HCT116 (cell line): Measurements from ENCODE around the gene MARS1. TPM values are rescaled to one million over a fixed set of nuclear protein-coding genes. Genes with fewer than 3 reads are reported as not detected.

ENCODE experiments used
- ATAC-seq: fragments of 200-7000 bp; cut with Tn5 transposase; 2 replicates; pipeline ENCODE4 v1.9.1; 2020; ENCODE audit warnings: mild to moderate bottlenecking, moderate library complexity
- BruUV-seq: library from RNA; stranded (reverse); fragments of 400-500 nt; replicated peaks from 2 replicates; lab custom pipeline; 2021; lab: Mats Ljungman, UMichigan
- CTCF ChIA-PET: fragments of 300-600 bp; sonication (Branson Sonifier 250); formaldehyde crosslinking; loops from one replicate; lab custom pipeline; 2021; ENCODE audit warnings: antibody characterized with exemption; lab: Charles Lee
- POLR2A ChIA-PET: fragments of 300-600, 350-600 bp; sonication (Branson Sonifier 250); formaldehyde crosslinking; loops from one replicate; lab custom pipeline; 2021; ENCODE audit warnings: antibody characterized with exemption; lab: Charles Lee
- RAD21 ChIA-PET, 2 experiments: fragments of 300-600 bp; sonication (Branson Sonifier 250); formaldehyde crosslinking; loops; one replicate each; lab custom pipeline; 2023; ENCODE audit warnings: low total read pairs in 2 of 2; ENCODE audit not compliant: uncharacterized antibody in 2 of 2, unreplicated experiment in 2 of 2, low non-redundant PET in 1 of 2; lab: Charles Lee
- DNase-seq: peaks from one replicate; pipeline ENCODE4 v3.0.0-alpha.2; 2010; ENCODE audit warnings: low read depth, low spot score
- H2AFZ ChIP-seq: fragments of 200-600 bp; shearing (Covaris generic), sonication (generic); 2 replicates; pipeline ENCODE4 v1.6.1; 2017; ENCODE audit warnings: low read depth, mixed run types, mixed read lengths, antibody characterized with exemption, low read length; ENCODE audit not compliant: poor library complexity, severe bottlenecking
- H3K27ac ChIP-seq: 2 replicates; pipeline ENCODE4 v1.5.1; 2012; ENCODE audit warnings: low read depth, low read length
- H3K27me3 ChIP-seq: fragments of 200-600 bp; sonication (generic); 2 replicates; pipeline ENCODE4 v1.6.1; 2016; ENCODE audit warnings: mixed run types, low read length, mixed read lengths; ENCODE audit not compliant: insufficient read depth
- H3K36me3 ChIP-seq, 2 experiments: fragments of 200-500 bp in 1 of 2; fragments of 200-600 bp in 1 of 2; sonication (Bioruptor generic) in 1 of 2; sonication (generic) in 1 of 2; 2 replicates each; pipeline versions ENCODE4 v1.5.1 to v1.6.1; 2014 to 2016; ENCODE audit warnings: low read length in 2 of 2, inconsistent platforms in 1 of 2, mixed read lengths in 1 of 2, mixed run types in 1 of 2; ENCODE audit not compliant: insufficient read depth in 2 of 2, control insufficient read depth in 1 of 2
- H3K4me1 ChIP-seq, 2 experiments: fragments of 200-600 bp in 1 of 2; sonication (generic) in 1 of 2; 2 replicates each; pipeline versions ENCODE4 v1.5.1 to v1.6.1; 2012 to 2017; ENCODE audit warnings: low read length in 2 of 2, inconsistent platforms in 1 of 2, mild to moderate bottlenecking in 1 of 2, mixed read lengths in 1 of 2, mixed run types in 1 of 2, moderate library complexity in 1 of 2; ENCODE audit not compliant: insufficient read depth in 2 of 2, control insufficient read depth in 1 of 2
- H3K4me2 ChIP-seq: fragments of 200-600 bp; sonication (generic); 2 replicates; pipeline ENCODE4 v1.6.1; 2017; ENCODE audit warnings: mixed run types, low read length, mixed read lengths
- H3K4me3 ChIP-seq, 2 experiments: fragments of 200-600 bp in 1 of 2; sonication (generic) in 1 of 2; replicated peaks in 1 of 2; 2 replicates each; pipeline ENCODE4 v1.5.1; 2011 to 2016; ENCODE audit warnings: low read length in 2 of 2, control low read depth in 1 of 2, low read depth in 1 of 2, mild to moderate bottlenecking in 1 of 2, mixed read lengths in 1 of 2, mixed run types in 1 of 2
- H3K79me2 ChIP-seq: fragments of 200-600 bp; sonication (generic); 2 replicates; pipeline ENCODE4 v1.6.1; 2017; ENCODE audit warnings: mild to moderate bottlenecking, mixed run types, low read length, moderate library complexity, mixed read lengths; ENCODE audit not compliant: insufficient read depth
- H3K9ac ChIP-seq: fragments of 200-600 bp; sonication (generic); 2 replicates; pipeline ENCODE4 v1.6.1; 2016; ENCODE audit warnings: low read length, mixed read lengths
- H3K9me2 ChIP-seq: fragments of 200-600 bp; sonication (generic), shearing (Covaris generic); 2 replicates; pipeline ENCODE4 v1.6.1; 2017; ENCODE audit warnings: mixed run types, mild to moderate bottlenecking, moderate library complexity; ENCODE audit not compliant: insufficient read depth
- H3K9me3 ChIP-seq, 2 experiments: fragments of 200-500 bp in 1 of 2; fragments of 200-600 bp in 1 of 2; sonication (Bioruptor generic) in 1 of 2; sonication (generic) in 1 of 2; 2 replicates each; pipeline ENCODE4 v1.6.1; 2014 to 2017; ENCODE audit warnings: low read length in 2 of 2, mixed read lengths in 2 of 2, inconsistent platforms in 1 of 2, low read depth in 1 of 2, mild to moderate bottlenecking in 1 of 2, mixed run types in 1 of 2, moderate library complexity in 1 of 2; ENCODE audit not compliant: control insufficient read depth in 1 of 2, insufficient read depth in 1 of 2
- H4K20me1 ChIP-seq: fragments of 200-600 bp; sonication (generic), shearing (Covaris generic); 2 replicates; pipeline ENCODE4 v1.6.1; 2017; ENCODE audit warnings: mixed run types, mild to moderate bottlenecking, moderate library complexity; ENCODE audit not compliant: insufficient read depth
- CBX3 ChIP-seq: IDR thresholded peaks from 2 replicates; pipeline ENCODE4 v1.6.1; 2012; ENCODE audit warnings: low read depth
- CEBPB ChIP-seq: IDR thresholded peaks from 2 replicates; pipeline ENCODE4 v1.6.1; 2012; ENCODE audit warnings: low read depth
- EGR1 ChIP-seq: IDR thresholded peaks from 2 replicates; pipeline ENCODE4 v1.6.1; 2012; ENCODE audit warnings: low read depth
- FOSL1 ChIP-seq: IDR thresholded peaks from 2 replicates; pipeline ENCODE4 v1.6.1; 2012; ENCODE audit warnings: low read depth
- MAX ChIP-seq: IDR thresholded peaks from 2 replicates; pipeline ENCODE4 v1.6.1; 2012
- POLR2A ChIP-seq: IDR thresholded peaks from 2 replicates; pipeline ENCODE4 v1.7.0; 2011; ENCODE audit warnings: borderline replicate concordance; ENCODE audit not compliant: insufficient read depth, insufficient read length; ENCODE audit errors: extremely low read depth
- POLR2AphosphoS5 ChIP-seq: IDR thresholded peaks from 2 replicates; pipeline ENCODE4 v1.6.1; 2011; ENCODE audit warnings: mild to moderate bottlenecking, low read depth, low read length, moderate library complexity
- REST ChIP-seq: IDR thresholded peaks from 2 replicates; pipeline ENCODE4 v1.6.1; 2012; ENCODE audit warnings: low read depth
- SRF ChIP-seq: IDR thresholded peaks from 2 replicates; pipeline ENCODE4 v1.6.1; 2012; ENCODE audit warnings: low read depth
- ZNF274 ChIP-seq: fragments of 200-500 bp; sonication (Bioruptor generic); IDR thresholded peaks from 2 replicates; pipeline ENCODE4 v1.6.1; 2014; ENCODE audit warnings: mild to moderate bottlenecking, low read depth, low read length, inconsistent platforms
- intact Hi-C: fragments of 100-400 bp; cut with micrococcal nuclease; formaldehyde crosslinking; loops from 2 replicates; pipeline ENCODE4 v1.10.0; 2022
- total RNA-seq: library from RNA; stranded (reverse); gene quantifications from one replicate; pipeline ENCODE4 v1.2.1, GENCODE V29; 2021; ENCODE audit not compliant: unreplicated experiment

The MARS1 gene
- total RNA-seq, 1 experiment from 2014 or later = 344 TPM

- TF ChIP-seq REST = no peak
- no peak for TF ChIP-seq FOSL1
- TF ChIP-seq ZNF274 = no peak
- no peak for TF ChIP-seq MAX
- TF ChIP-seq, all 23 proteins: peak for 0
Measured at GRCh38 chr12:57448669-57449068, 39.2 kb upstream of the MARS1 start (continued).

DNA sequence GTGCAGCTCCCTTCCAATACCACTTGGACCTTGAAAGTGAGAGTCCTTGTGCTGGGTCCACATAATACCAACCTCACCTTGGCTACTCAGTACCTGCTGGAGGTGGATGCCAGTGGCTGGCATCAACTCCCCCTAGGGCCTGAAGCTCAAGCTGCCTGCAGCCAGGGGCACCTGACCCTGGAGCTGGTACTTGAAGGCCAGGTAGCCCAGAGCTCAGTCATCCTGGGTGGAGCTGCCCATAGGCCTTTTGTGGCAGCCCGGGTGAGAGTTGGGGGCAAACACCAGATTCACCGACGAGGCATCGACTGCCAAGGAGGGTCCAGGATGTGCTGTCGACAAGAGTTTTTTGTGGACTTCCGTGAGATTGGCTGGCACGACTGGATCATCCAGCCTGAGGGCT lies 38.5 kb upstream of the MARS1 start:
- H2AFZ ChIP-seq = no peak overlapping the region
- DNase-seq (no peak), ATAC-seq (no peak)
- CTCF ChIA-PET = no interaction called here
- H3K79me2 ChIP-seq = no peaks in the 10 kb centered on the region
- no peak overlapping the region for H3K9ac ChIP-seq
- H3K36me3 ChIP-seq = no peaks in the 10 kb centered on the region
- H3K4me3 ChIP-seq = no peak overlapping the region
- H3K9me2 ChIP-seq = no peaks in the 10 kb centered on the region
- POLR2A ChIA-PET = no interaction called here
- no peaks in the 10 kb centered on the region for H4K20me1 ChIP-seq
- H3K4me1 ChIP-seq = peaks cover 3 to 9% of the 10 kb centered on the region in 2 experiments; a peak in 3 of 4 replicates
- no peaks in the 10 kb centered on the region for H3K27me3 ChIP-seq
- RAD21 ChIA-PET = no interaction called here
- no peaks in the 10 kb centered on the region for H3K9me3 ChIP-seq
- no peak overlapping the region for H3K27ac ChIP-seq
- intact Hi-C loops = no loop called here
- no peak overlapping the region for H3K4me2 ChIP-seq
- TF ChIP-seq REST = no peak
- TF ChIP-seq CEBPB = no peak
- no peak for TF ChIP-seq SRF
- TF ChIP-seq POLR2A = no peak
- no peak for TF ChIP-seq FOSL1
- TF ChIP-seq POLR2AphosphoS5 = no peak
- no peak for TF ChIP-seq CBX3
- no peak for TF ChIP-seq EGR1
- TF ChIP-seq, all 23 proteins: peak for 0
- no TSS peak for BruUV-seq
